HG02840 (cell line): Measurements from ENCODE around the gene TRIM10.
"Not testable (repeated sequence)": the region's sequence is repeated elsewhere in the genome, so short reads cannot be mapped to it uniquely, and the experiment has no call there.

Source experiments
- ATAC-seq: cut with Tn5 transposase; IDR thresholded peaks from one replicate; pipeline ENCODE4 v1.9.1; 2021; ENCODE audit warnings: mild to moderate bottlenecking, moderate library complexity, moderate number of reproducible peaks; ENCODE audit not compliant: unreplicated experiment, low FRiP score

The TRIM10 gene

GRCh38 chr6:30154709-30155519 lies 6.1 kb downstream of the TRIM10 start:
- ATAC-seq: no peak

- no peak for ATAC-seq
Observed at GRCh38 chr6:30154061-30154460, 7.0 kb downstream of the TRIM10 start.

- no peak for ATAC-seq
Observed at GRCh38 chr6:30152910-30153610, 8.0 kb downstream of the TRIM10 start.

GRCh38 chr6:30152016-30152673 lies 8.9 kb downstream of the TRIM10 start:
- ATAC-seq: no peak

- no peak for ATAC-seq
Observed at GRCh38 chr6:30151580-30151979, 9.4 kb downstream of the TRIM10 start.

GRCh38 chr6:30150671-30151395 lies 10.2 kb downstream of the TRIM10 start:
- ATAC-seq: no peak

GRCh38 chr6:30149858-30150550 lies 11.0 kb downstream of the TRIM10 start:
- no peak for ATAC-seq

GRCh38 chr6:30149234-30149633 lies 11.8 kb downstream of the TRIM10 start:
- ATAC-seq: no peak

GRCh38 chr6:30147096-30147495 lies 13.9 kb downstream of the TRIM10 start:
- no peak for ATAC-seq

GRCh38 chr6:30145818-30146217 lies 15.2 kb downstream of the TRIM10 start:
- no peak for ATAC-seq

GRCh38 chr6:30144811-30145210 lies 16.2 kb downstream of the TRIM10 start:
- ATAC-seq: no peak

GRCh38 chr6:30143780-30144179 lies 17.2 kb downstream of the TRIM10 start:
- no peak for ATAC-seq

GRCh38 chr6:30142665-30143064 lies 18.3 kb downstream of the TRIM10 start:
- no peak for ATAC-seq

- ATAC-seq: not testable (repeated sequence)
Observed at GRCh38 chr6:30140240-30140639, 20.8 kb downstream of the TRIM10 start.

- no peak for ATAC-seq
Observed at GRCh38 chr6:30136570-30137286, 24.3 kb downstream of the TRIM10 start.

- no peak for ATAC-seq
Observed at GRCh38 chr6:30135757-30136156, 25.3 kb downstream of the TRIM10 start, which contains the start of gene TRIM40. TSS of gene TRIM40 (plus strand) at chr6:30136140. CDS start at chr6:30137037, 897 bp downstream.

- no peak for ATAC-seq
Observed at GRCh38 chr6:30135147-30135546, 25.9 kb downstream of the TRIM10 start.

GRCh38 chr6:30131947-30132497 lies 29.0 kb downstream of the TRIM10 start:
- no peak for ATAC-seq
